ENCODE results near the gene ASB1. TPM values are rescaled to one million over a fixed set of nuclear protein-coding genes. Genes with fewer than 3 reads are reported as not detected.

The ASB1 gene
- total and polyA plus RNA-seq, 2 of the 13 experiments (the other 11 are each of a cell fraction or from before 2014, with no cell fraction given) = 48.6 to 49.2 TPM

DNA sequence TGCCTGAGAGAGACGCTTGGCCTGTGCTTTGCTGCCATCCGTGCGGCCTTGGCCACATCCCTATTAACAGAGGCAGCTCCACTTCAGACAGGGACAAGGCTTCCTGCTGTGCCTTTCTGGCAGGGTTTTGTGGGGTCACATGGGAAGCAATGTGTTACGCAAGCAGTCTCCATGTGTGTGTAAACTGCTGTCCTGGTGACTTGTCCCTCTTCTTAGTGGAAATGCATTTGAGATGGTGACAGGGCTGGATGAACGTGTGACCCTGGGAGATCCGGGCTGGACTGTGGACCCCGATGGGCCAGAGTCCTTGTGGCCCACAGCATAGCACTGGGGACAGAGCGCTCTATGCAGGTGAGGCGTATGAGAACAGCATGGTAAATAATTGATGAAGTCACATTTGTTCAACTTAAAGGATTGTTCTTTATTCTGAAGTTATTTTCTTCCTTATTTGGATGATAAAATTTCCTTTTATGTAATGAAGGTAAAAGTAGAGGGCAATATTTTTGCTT, 23.2 kb downstream of the ASB1 start (continued):
- TF ChIP-seq MIER2 (CRISPR knock-in tag; IDR thresholded peaks at IDR 0.05) (peak; percentile 92), ASH2L (IDR thresholded peaks at IDR 0.05; ENCODE audit: insufficient read length, low read depth, low read length) (peak; percentile 87), SMAD3 (CRISPR knock-in tag; IDR thresholded peaks at IDR 0.05) (peak; percentile 95; the same call in 1 of the 2 replicates), CCAR2 (optimal IDR thresholded peaks at IDR 0.05; ENCODE audit: low read depth, low read length) (no peak), BRD4 (CRISPR knock-in tag; IDR thresholded peaks at IDR 0.05) (0 out of 2 replicates have a peak, but pooled peaks have one; percentile 57), ZNF33B (CRISPR knock-in tag; IDR thresholded peaks at IDR 0.05) (peak; percentile 16; the same call in 1 of the 2 replicates), ZNF34 (CRISPR knock-in tag; IDR thresholded peaks at IDR 0.05; ENCODE audit: borderline replicate concordance) (no peak), GPN1 (CRISPR knock-in tag; IDR thresholded peaks at IDR 0.05; ENCODE audit: borderline replicate concordance) (no peak), KLF9 (CRISPR knock-in tag; IDR thresholded peaks at IDR 0.05; ENCODE audit: low read depth) (peak; percentile 86; the same call in 1 of the 2 replicates), HNRNPLL (IDR thresholded peaks at IDR 0.05; ENCODE audit: low read depth, low read length, poor library complexity, severe bottlenecking) (no peak), JDP2 (CRISPR knock-in tag; IDR thresholded peaks at IDR 0.05; ENCODE audit: borderline replicate concordance) (no peak), POGZ (CRISPR knock-in tag; IDR thresholded peaks at IDR 0.05) (peak; percentile 98), ZBTB1 (CRISPR knock-in tag; IDR thresholded peaks at IDR 0.05; ENCODE audit: borderline replicate concordance) (no peak), ZZZ3 (CRISPR knock-in tag; IDR thresholded peaks at IDR 0.05; ENCODE audit: borderline replicate concordance) (peak; percentile 95), PREB (CRISPR knock-in tag; IDR thresholded peaks at IDR 0.05) (no peak), NRL (CRISPR knock-in tag; IDR thresholded peaks at IDR 0.05; ENCODE audit: borderline replicate concordance) (no peak), ZNF333 (CRISPR knock-in tag; IDR thresholded peaks at IDR 0.05; ENCODE audit: borderline replicate concordance) (no peak), ZNF562 (CRISPR knock-in tag; IDR thresholded peaks at IDR 0.05; ENCODE audit: borderline replicate concordance) (no peak), NR2C2 (CRISPR knock-in tag; IDR thresholded peaks at IDR 0.05; ENCODE audit: borderline replicate concordance) (peak; percentile 92), RXRA (CRISPR knock-in tag; IDR thresholded peaks at IDR 0.05) (peak; percentile 99), ARID2 (CRISPR knock-in tag; IDR thresholded peaks at IDR 0.05; ENCODE audit: borderline replicate concordance) (peak; percentile 93; the same call in 1 of the 2 replicates), RBM39 (IDR thresholded peaks at IDR 0.05; ENCODE audit: low read depth, low read length, poor library complexity, severe bottlenecking) (no peak), CHD2 (IDR thresholded peaks at IDR 0.05; ENCODE audit: low read depth, low read length) (no peak), HMG20B (CRISPR knock-in tag; conservative IDR thresholded peaks at IDR 0.05) (peak; percentile 85)
- TF ChIP-seq, protein P1, sequence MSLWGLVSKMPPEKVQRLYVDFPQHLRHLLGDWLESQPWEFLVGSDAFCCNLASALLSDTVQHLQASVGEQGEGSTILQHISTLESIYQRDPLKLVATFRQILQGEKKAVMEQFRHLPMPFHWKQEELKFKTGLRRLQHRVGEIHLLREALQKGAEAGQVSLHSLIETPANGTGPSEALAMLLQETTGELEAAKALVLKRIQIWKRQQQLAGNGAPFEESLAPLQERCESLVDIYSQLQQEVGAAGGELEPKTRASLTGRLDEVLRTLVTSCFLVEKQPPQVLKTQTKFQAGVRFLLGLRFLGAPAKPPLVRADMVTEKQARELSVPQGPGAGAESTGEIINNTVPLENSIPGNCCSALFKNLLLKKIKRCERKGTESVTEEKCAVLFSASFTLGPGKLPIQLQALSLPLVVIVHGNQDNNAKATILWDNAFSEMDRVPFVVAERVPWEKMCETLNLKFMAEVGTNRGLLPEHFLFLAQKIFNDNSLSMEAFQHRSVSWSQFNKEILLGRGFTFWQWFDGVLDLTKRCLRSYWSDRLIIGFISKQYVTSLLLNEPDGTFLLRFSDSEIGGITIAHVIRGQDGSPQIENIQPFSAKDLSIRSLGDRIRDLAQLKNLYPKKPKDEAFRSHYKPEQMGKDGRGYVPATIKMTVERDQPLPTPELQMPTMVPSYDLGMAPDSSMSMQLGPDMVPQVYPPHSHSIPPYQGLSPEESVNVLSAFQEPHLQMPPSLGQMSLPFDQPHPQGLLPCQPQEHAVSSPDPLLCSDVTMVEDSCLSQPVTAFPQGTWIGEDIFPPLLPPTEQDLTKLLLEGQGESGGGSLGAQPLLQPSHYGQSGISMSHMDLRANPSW (CRISPR knock-in tag; IDR thresholded peaks at IDR 0.05; ENCODE audit: borderline replicate concordance) = peak; percentile 82
- TF ChIP-seq, protein P2, sequence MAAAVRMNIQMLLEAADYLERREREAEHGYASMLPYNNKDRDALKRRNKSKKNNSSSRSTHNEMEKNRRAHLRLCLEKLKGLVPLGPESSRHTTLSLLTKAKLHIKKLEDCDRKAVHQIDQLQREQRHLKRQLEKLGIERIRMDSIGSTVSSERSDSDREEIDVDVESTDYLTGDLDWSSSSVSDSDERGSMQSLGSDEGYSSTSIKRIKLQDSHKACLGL (CRISPR knock-in tag; IDR thresholded peaks at IDR 0.05) = 0 out of 2 replicates have a peak, but pooled peaks have one; percentile 64
- TF ChIP-seq, protein P3, sequence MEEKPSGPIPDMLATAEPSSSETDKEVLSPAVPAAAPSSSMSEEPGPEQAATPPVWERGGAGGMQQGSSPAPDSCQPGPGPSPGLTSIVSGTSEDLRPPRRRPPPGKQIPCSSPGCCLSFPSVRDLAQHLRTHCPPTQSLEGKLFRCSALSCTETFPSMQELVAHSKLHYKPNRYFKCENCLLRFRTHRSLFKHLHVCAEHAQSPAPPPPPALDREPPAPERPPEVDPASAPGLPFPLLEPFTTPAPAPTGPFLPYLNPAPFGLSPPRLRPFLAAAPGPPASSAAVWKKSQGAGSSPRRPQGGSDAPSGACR (CRISPR knock-in tag; IDR thresholded peaks at IDR 0.05) = peak; percentile 98

Data from HepG2 (cell line).